K562 (cell line): ENCODE measurements around the gene CLEC18A. TPM values are rescaled to one million over a fixed set of nuclear protein-coding genes. Genes with fewer than 3 reads are reported as not detected.

ENCODE experiments used
- FOXA3 ChIP-seq, 2 experiments: fragments of 450-650 bp in 1 of 2; sonication (generic) in 1 of 2; formaldehyde crosslinking; IDR thresholded peaks in 1 of 2; conservative IDR thresholded peaks in 1 of 2; 2 replicates each; pipeline versions ENCODE4 v1.4.0 to v1.8.0; 2020 to 2022; ENCODE audit warnings: mild to moderate bottlenecking in 2 of 2, missing genetic modification reagents in 1 of 2
- FOXJ2 ChIP-seq: fragments of 200-800 bp; sonication (Bioruptor generic); IDR thresholded peaks from 2 replicates; pipeline ENCODE4 v1.6.1; 2016; ENCODE audit warnings: missing genetic modification characterization, missing compliant biosample characterization
- HNRNPUL1 ChIP-seq: fragments of 200-400 bp; formaldehyde crosslinking; IDR thresholded peaks from 2 replicates; pipeline ENCODE4 v1.6.1; 2017; ENCODE audit warnings: low read length
- REST ChIP-seq, 2 experiments: fragments of 450-650 bp; formaldehyde crosslinking in 1 of 2; IDR thresholded peaks; 2 replicates each; pipeline versions ENCODE4 v1.4.0 to v1.6.1; 2014 to 2020; ENCODE audit warnings: mild to moderate bottlenecking in 2 of 2, borderline replicate concordance in 1 of 2, low read depth in 1 of 2
- SREBF2 ChIP-seq: sonication (generic); formaldehyde crosslinking; IDR thresholded peaks from 2 replicates; pipeline ENCODE4 v1.4.0; 2020; ENCODE audit warnings: mild to moderate bottlenecking, missing genetic modification reagents
- ZNF280A ChIP-seq: fragments of 450-650 bp; IDR thresholded peaks from 2 replicates; pipeline ENCODE4 v1.6.1; 2018; ENCODE audit warnings: mild to moderate bottlenecking, low read depth; ENCODE audit not compliant: partially characterized antibody
- ZNF408 ChIP-seq: fragments of 250-450 bp; sonication (Bioruptor Pico); IDR thresholded peaks from 2 replicates; pipeline ENCODE4 v1.4.0; 2020; ENCODE audit warnings: low read depth, mild to moderate bottlenecking, moderate library complexity
- polyA plus RNA-seq, 8 experiments: library from polyadenylated mRNA; depleted of rRNA in 4 of 8; stranded (reverse) in 5 of 8; unstranded in 3 of 8; fragments of >200 nt; fragmentation: Nextera tagmentation in 2 of 8; fragmentation: Illumina TruSeq in 1 of 8; extraction: Ambion mirVana in 2 of 8; extraction: Trizol in 1 of 8; gene quantifications; 2 replicates each; pipeline versions ENCODE4 v1.2.1 to v1.2.3, GENCODE V29; 2011 to 2014; ENCODE audit warnings: inconsistent platforms in 1 of 8, missing spikeins in 1 of 8
- total RNA-seq, 7 experiments: library from RNA; depleted of rRNA in 6 of 7; stranded (reverse); fragments of >200 nt in 6 of 7; fragmentation: Illumina TruSeq in 2 of 7; extraction: Trizol in 2 of 7; gene quantifications; 2 replicates each; pipeline versions ENCODE4 v1.2.1 to v1.2.3, GENCODE V29; 2011 to 2021; ENCODE audit warnings: low replicate concordance in 1 of 7

Gene CLEC18A
- total and polyA plus RNA-seq, 9 of the 15 experiments (the other 6 are each of a cell fraction or from before 2014, with no cell fraction given): 0.08 to 0.33 (median 0.23) TPM; not detected in 2

GRCh38 chr16:69930117-69930776 is 20.9 kb upstream of the CLEC18A start (continued):
- TF ChIP-seq REST (IDR thresholded peaks at IDR 0.05; ENCODE audit: borderline replicate concordance) (peak; percentile 76; the same call in 1 of the 2 replicates), REST (CRISPR knock-in tag; IDR thresholded peaks at IDR 0.05; ENCODE audit: low read depth) (no peak), ZNF408 (no peak), ZNF280A (no peak), FOXA3 (CRISPR knock-in tag; conservative IDR thresholded peaks at IDR 0.05 in 1 of 2, IDR thresholded peaks at IDR 0.05 in 1 of 2) (no peak), SREBF2 (CRISPR knock-in tag) (no peak), FOXJ2 (tag) (no peak), HNRNPUL1 (no peak)
